ENCODE results near the gene MAX. TPM values are rescaled to one million over a fixed set of nuclear protein-coding genes. Genes with fewer than 3 reads are reported as not detected.

MAX gene
- total RNA-seq, 1 donor from 2014 or later: 22.2 TPM

GRCh38 chr14:65098586-65098985 lies 3.7 kb downstream of the MAX start:
- peaks cover 3% of the 10 kb centered on the region for H3K36me3 Mint-ChIP-seq
- H4K20me1 ChIP-seq (ENCODE audit: low read depth): peaks cover 19% of the 10 kb centered on the region

DNA sequence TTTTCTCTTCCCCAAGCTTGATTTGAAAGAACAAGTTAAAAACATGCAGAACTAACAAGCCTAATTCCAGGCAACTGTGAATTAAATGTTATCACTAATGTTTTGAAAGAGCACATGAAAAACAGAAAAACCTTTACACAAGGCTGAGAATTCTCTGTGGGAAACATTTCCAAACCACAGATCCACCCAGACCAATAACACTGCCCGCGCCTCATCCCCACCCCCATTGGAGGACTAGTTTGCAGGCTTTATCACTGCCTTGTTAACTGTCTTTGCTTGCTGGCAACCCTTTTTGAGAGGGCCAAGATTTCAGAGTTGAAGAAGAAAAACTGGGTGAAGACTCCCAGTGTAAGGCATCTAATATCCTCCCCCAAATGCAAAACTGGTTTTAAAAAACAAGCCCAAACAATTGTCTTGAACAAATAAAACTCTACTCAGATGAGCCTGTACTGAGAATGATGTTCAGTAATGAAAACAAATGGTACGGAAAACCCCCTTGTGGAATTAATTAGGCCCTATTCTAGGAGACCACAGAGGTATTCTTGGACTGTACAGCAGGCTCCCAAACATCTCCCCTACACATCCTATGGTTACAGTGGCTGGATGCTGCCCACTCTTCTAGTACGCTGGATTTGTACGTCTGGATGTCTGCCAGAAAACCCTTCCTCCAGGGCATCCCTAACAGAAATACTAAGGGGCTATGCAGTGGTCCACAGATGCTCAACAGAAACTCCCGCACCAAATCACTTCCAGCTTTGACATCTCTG lies 5.8 kb downstream of the MAX start:
- Histone ChIP-seq H2AFZ (replicated peaks) (no peak overlapping the region), H3K9ac (peak overlapping the region; percentile 11), H3K4me2 (no peak overlapping the region), H3K4me3 (no peak overlapping the region), H3K27me3 (no peaks in the 10 kb centered on the region), H3K27ac (no peak overlapping the region), H3F3A (ENCODE audit: low read depth) (no peaks in the 10 kb centered on the region), H3K4me1 (peaks cover 7% of the 10 kb centered on the region), H3K36me3 (no peaks in the 10 kb centered on the region), H3K9me3 (ENCODE audit: low read depth) (no peaks in the 10 kb centered on the region), H4K20me1 (ENCODE audit: low read depth) (peaks cover 19% of the 10 kb centered on the region), H3K79me2 (ENCODE audit: low read depth) (peaks cover 51% of the 10 kb centered on the region)
- Mint-ChIP-seq H3K36me3 (peaks cover 5% of the 10 kb centered on the region), H3K9me3 (no peaks in the 10 kb centered on the region), H3K27me3 (ENCODE audit: insufficient read depth, low read depth) (no peaks in the 10 kb centered on the region), H3K4me1 (peaks cover 6% of the 10 kb centered on the region), H3K27ac (no peak overlapping the region), H3K4me3 (no peak overlapping the region)
- TF ChIP-seq EZH2phosphoT487 (IDR thresholded peaks at IDR 0.05): no peak
- no peak for TF ChIP-seq CTCF (IDR thresholded peaks at IDR 0.05)
- TF ChIP-seq EZH2 (IDR thresholded peaks at IDR 0.05): no peak
- DNase-seq (ENCODE audit: low spot score): no peak

More at GRCh38 chr14:65098586-65098985, 3.7 kb downstream of the MAX start:
- Mint-ChIP-seq H3K27ac (no peak overlapping the region), H3K4me3 (no peak overlapping the region), H3K27me3 (ENCODE audit: insufficient read depth, low read depth) (peaks cover 3% of the 10 kb centered on the region), H3K9me3 (no peaks in the 10 kb centered on the region), H3K4me1 (peaks cover 13% of the 10 kb centered on the region)
- H3K79me2 ChIP-seq (ENCODE audit: low read depth): peaks cover 51% of the 10 kb centered on the region
- no peak overlapping the region for H2AFZ ChIP-seq (replicated peaks)
- no peak for DNase-seq (ENCODE audit: low spot score)
- H3K27me3 ChIP-seq: peaks cover 5% of the 10 kb centered on the region
- H3K9ac ChIP-seq: no peak overlapping the region
- no peak overlapping the region for H3K27ac ChIP-seq
- H3K4me2 ChIP-seq: no peak overlapping the region
- H3K4me3 ChIP-seq: no peak overlapping the region
- no peaks in the 10 kb centered on the region for H3K9me3 ChIP-seq (ENCODE audit: low read depth)
- peaks cover 7% of the 10 kb centered on the region for H3K4me1 ChIP-seq
- no peaks in the 10 kb centered on the region for H3K36me3 ChIP-seq
- no peaks in the 10 kb centered on the region for H3F3A ChIP-seq (ENCODE audit: low read depth)
- no peak for TF ChIP-seq CTCF (IDR thresholded peaks at IDR 0.05)
- TF ChIP-seq EZH2phosphoT487 (IDR thresholded peaks at IDR 0.05): no peak
- no peak for TF ChIP-seq EZH2 (IDR thresholded peaks at IDR 0.05)

- Mint-ChIP-seq H3K27me3 (ENCODE audit: insufficient read depth, low read depth) (no peaks in the 10 kb centered on the region), H3K4me1 (no peaks in the 10 kb centered on the region), H3K36me3 (peaks cover 11% of the 10 kb centered on the region), H3K9me3 (no peaks in the 10 kb centered on the region), H3K27ac (no peak overlapping the region), H3K4me3 (no peak overlapping the region)
- H3K9ac ChIP-seq: no peak overlapping the region
- peaks cover 43% of the 10 kb centered on the region for H3K79me2 ChIP-seq (ENCODE audit: low read depth)
- H3K4me1 ChIP-seq: peaks cover under 1% of the 10 kb centered on the region
- no peaks in the 10 kb centered on the region for H3K9me3 ChIP-seq (ENCODE audit: low read depth)
- H2AFZ ChIP-seq (replicated peaks): no peak overlapping the region
- H3K4me3 ChIP-seq: no peak overlapping the region
- peaks cover 19% of the 10 kb centered on the region for H4K20me1 ChIP-seq (ENCODE audit: low read depth)
- DNase-seq (ENCODE audit: low spot score): no peak
- H3K27ac ChIP-seq: no peak overlapping the region
- no peak overlapping the region for H3K4me2 ChIP-seq
- H3K36me3 ChIP-seq: no peaks in the 10 kb centered on the region
- H3K27me3 ChIP-seq: no peaks in the 10 kb centered on the region
- H3F3A ChIP-seq (ENCODE audit: low read depth): no peaks in the 10 kb centered on the region
- TF ChIP-seq EZH2 (IDR thresholded peaks at IDR 0.05) (no peak), CTCF (IDR thresholded peaks at IDR 0.05) (no peak), EZH2phosphoT487 (IDR thresholded peaks at IDR 0.05) (no peak)
These were observed 6.6 kb downstream of the MAX start for GRCh38 chr14:65095633-65096205.

Measured in neural progenitor cell (in vitro differentiated cells).